ENCODE measurements around the gene VPS35L.
"Not testable (repeated sequence)": the region's sequence is repeated elsewhere in the genome, so short reads cannot be mapped to it uniquely, and the experiment has no call there.

Gene VPS35L

DNA sequence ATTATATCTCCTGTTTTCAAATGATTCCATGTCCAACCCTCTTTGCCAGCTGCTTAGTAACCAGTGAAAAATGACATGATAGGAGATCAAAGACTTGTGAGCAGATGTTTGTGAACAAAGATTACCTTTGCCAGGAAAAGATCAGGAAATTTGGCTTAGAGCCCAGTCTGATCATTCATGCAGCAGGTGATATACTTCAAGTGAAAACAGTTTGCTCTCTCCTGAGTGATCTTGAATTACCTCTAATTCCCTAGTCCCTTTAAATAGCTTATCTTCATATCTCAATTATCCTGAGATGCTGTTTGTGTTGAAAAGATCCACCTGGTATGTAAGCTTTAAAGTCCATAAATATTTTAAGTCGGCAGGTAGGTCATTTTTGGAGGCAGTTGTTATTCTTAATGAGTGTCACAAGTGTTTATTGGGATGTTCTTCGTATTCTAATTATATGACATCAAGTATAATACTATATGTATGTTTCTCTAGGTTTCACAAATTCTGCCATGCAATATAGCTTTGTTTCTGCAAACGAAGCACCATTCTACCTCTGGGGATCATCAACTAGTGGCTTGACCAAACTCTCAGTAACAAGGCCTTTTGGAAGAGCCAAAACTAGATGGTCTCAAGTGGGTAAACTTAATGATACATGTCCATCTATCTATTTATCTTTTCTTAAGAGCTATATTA is 13.2 kb upstream of the VPS35L start:
- DNase-seq: no peak

DNA sequence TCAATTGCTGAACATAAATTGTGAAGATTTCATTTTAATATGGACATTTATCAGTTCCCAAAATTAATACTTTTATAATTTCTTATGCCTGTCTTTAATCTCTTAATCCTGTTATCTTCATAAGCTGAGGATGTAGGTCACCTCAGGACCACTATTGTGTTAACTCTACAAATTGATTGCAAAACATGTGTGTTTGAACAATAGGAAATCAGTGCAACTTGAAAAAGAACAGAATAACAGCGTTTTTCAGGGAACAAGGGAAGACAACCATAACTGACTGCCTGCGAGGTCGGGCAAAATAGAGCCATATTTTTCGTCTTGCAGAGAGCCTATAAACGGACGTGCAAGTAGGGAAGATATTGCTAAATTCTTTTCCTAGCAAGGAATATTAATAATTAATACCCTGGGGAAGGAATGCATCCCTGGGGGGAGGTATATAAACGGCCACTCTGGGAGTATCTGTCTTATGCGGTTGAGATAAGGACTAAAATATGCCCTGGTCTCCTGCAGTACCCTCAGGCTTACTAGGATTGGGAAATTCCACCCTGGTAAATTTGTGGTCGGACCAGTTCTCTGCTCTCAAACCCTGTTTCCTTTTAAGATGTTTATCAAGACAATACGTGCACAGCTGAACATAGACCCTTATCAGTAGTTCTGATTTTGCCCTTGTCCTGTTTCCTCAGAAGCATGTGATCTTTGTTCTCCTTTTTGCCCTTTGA is 12.1 kb upstream of the VPS35L start:
- not testable (repeated sequence) for DNase-seq

- no peak for DNase-seq
These were observed 7.4 kb upstream of the VPS35L start for GRCh38 chr16:19548144-19548543.

DNA sequence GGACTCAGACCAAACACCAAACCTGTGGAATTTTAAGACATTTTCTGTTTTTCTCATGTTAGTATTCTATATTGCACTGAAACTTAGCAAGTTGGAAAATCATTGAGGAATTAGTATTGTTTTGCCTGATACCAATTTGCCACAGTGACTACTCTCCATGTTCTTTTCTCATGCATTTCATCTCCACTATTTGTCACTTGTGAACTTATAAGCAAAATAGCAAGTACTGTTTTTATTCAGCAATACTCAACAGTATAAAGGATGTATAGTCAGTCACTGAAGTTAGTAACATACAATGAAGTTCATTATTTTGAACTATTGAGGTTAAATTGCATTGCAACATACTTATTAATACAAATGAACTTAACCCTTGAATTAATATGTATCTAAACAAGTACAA is 5.8 kb upstream of the VPS35L start:
- no peak for DNase-seq

DNA sequence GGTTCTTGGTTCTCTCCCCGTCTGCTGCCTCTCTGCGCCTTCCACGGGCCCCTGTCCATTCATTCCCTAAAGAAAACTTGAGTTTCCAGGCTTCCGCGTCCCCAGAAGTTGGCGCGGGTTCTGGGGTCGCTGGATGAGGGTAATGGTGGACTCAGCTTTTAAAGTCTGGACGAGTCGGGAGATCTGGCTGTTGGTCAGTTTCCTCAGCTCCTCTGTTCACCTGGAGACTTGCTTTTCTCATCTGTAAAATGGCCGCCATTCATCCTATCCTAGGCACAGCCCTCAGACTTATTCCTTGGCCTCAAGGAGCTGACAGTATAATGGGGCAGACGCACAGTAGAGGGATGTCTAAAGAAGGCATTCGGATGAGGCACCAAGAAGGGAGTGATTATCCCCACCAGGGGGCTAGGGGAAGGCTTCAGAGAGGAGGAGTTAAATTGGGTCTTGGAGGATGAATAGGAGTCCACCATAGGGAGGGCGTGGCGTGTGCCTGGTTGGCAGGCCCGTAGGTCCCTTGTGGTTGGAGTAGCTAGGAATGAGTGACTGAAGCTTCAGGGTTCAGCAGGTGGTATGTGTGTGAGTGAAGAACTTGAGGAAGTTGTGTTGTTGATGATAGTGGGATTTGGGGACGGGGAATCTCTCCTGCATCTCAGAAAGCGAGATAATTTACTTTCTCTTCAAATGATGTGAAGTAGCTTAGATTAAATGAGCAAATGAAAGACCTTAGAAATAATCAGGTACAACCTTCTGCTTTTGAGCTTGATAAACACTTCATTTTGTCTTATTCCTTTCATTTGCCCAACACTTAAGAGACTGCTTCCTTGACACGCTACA is 652 bp downstream of the VPS35L start:
- no peak for DNase-seq

DNA sequence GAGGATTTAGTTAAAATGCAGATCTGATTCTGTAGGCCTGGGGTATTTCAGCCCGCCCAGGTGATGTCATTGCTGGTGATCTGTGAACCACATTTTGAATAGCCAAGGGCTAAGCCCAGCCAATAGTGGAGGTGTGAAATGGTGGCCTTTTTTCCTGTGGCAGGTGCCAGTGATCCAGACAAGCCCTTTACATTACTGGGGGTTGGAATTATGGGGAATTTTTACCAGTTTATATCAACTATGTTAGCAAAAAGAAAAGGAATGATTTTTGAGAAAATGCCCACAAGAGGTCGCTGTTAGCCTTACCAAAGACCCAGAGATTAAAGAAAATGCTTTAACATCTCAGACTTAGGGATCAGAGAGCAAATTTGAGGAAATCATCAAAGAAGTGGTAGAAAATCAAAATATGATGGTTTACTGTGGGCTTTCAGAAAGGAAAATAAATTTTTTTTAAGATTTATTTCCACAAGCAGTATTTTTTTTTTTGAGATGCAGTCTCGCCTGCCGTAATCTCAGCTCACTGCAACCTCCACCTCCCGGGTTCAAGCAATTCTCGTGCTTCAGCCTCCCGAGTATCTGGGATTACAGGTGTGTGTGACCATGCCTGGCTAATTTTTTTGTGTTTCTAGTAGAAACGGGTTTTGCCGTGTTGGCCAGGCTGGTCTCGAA is 3.9 kb downstream of the VPS35L start:
- DNase-seq: no peak

GRCh38 chr16:19560078-19560477 is 4.6 kb downstream of the VPS35L start:
- DNase-seq: no peak

GRCh38 chr16:19563377-19563776 is 7.9 kb downstream of the VPS35L start:
- DNase-seq: no peak

GRCh38 chr16:19566362-19566761 is 10.9 kb downstream of the VPS35L start:
- no peak for DNase-seq

- DNase-seq: no peak
These were observed 12.1 kb downstream of the VPS35L start for GRCh38 chr16:19567560-19567959.

DNA sequence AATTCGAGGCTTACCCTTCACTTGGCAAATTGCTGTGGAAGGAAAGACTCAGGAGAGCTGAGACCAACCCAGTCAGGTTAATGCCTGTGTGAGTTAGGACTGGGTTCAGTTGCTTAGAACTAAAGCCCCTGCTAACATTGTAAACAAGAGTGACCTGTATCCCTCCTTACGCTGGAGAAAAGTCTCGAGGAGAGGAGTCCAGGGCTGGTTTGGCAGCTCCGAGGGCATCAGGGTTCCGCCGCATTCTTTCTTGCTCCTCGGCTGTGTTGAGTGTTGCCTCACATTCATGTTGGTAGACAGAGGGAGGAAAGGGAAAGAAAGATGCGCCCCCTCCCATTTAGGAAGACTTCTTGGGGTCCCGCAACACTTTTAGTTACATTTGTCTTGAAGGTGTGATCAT is 18.5 kb downstream of the VPS35L start:
- DNase-seq: no peak

GRCh38 chr16:19574615-19575014 is 19.1 kb downstream of the VPS35L start:
- DNase-seq: no peak

- DNase-seq: no peak
These were observed 23.0 kb downstream of the VPS35L start for GRCh38 chr16:19578378-19578971.

GRCh38 chr16:19582050-19582831 is 26.7 kb downstream of the VPS35L start:
- DNase-seq: no peak

GRCh38 chr16:19583665-19584300 is 28.3 kb downstream of the VPS35L start:
- no peak for DNase-seq

- DNase-seq: no peak
These were observed 33.2 kb downstream of the VPS35L start for GRCh38 chr16:19588661-19589060.

DNA sequence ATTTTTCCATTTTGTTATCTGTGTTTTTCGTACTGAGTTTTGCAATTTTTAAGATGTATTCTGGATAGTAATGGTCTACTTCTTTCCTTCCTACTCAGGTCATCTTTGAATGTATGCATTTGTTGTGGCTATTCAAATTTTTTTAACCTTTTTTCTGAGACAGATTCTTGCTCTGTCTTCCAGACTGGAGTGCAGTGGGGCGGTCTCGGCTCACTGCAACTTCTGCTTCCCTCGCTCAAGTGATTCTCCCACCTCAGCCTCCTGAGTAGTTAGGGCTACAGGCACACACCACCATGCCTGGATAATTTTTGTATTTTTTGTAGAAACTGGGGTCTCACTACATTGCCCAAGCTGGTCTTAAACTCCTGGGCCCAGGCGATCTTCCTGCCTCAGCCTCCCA is 33.6 kb downstream of the VPS35L start:
- no peak for DNase-seq

DNA sequence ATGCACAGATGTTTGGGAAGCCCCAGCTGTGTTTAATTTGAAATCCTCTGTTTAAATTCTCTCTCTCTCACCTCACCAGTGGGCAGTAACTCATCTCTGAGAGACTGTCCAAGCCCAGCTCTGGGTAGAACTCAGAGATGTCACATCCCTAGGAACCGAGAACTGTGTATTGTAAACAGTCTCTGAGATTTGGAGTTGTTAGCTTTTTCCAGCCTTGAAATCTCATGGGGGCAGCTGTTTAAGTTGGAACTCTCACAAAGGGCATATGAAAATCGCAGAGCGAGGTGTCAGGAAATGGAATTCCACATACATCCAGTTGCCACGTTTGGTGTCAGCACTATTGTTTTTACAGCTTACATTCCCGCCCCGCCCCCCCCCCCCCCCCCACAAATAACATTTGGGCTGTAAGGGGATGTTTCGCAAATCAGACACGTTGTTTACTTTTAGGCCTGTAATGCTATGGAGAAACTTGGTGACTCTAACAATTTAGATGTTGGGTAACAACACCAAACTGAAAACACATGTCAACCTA is 34.3 kb downstream of the VPS35L start:
- no peak for DNase-seq

DNA sequence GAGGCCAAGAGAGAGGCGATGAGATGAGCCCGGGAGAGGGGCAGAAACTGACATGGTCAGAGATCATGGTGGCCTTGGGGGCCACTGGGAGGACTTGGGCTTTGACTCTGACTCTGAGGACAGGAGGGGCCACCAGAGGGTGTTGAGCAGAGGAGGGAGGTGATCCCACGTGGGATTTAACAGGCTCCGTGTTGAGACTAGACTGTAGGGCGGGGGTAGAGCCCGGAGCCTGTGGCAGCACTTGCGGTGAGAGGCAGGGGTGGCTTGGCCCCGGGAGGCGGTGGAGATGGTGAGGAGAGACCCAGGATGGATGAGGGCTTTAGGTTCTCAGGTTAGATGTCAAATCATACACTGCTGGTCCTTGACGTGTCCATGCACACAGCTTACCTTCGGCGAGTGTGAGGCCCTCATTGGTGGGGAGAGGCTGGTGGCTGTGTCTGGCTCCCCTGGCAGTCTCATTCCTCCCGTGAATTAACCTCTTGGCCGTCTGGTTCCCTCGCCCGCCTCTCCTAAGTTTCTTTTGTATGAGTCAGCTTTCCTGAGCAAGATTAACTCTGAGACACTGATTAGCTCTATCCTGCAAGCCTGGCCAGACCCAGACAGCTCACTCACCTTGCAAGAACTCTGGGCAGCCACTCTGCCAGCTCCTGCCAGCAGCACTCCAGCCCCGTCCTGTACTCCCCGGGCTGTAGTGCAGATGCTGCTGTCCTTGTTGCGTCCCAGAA is 39.7 kb downstream of the VPS35L start:
- DNase-seq: no peak

- DNase-seq: no peak
These were observed 43.5 kb downstream of the VPS35L start for GRCh38 chr16:19598805-19599510.
